ENCODE results near the gene KIF1A. TPM values are rescaled to one million over a fixed set of nuclear protein-coding genes. Genes with fewer than 3 reads are reported as not detected.

The KIF1A gene
- total RNA-seq, 1 donor from 2014 or later, result 0.42 TPM

- intact Hi-C loops (cut with micrococcal nuclease), result no loop called here
Measured at GRCh38 chr2:240820607-240821428, 799 bp upstream of the KIF1A start.

- intact Hi-C loops (cut with micrococcal nuclease), result no loop called here
Measured at GRCh38 chr2:240819126-240819857, 727 bp downstream of the KIF1A start.

GRCh38 chr2:240818293-240819125 is 1.5 kb downstream of the KIF1A start:
- intact Hi-C loops (cut with micrococcal nuclease), result no loop called here

- intact Hi-C loops (cut with micrococcal nuclease), result no loop called here
Measured at GRCh38 chr2:240817496-240818292, 2.3 kb downstream of the KIF1A start.

- intact Hi-C loops (cut with micrococcal nuclease), result no loop called here
Measured at GRCh38 chr2:240816584-240817495, 3.2 kb downstream of the KIF1A start.

GRCh38 chr2:240815761-240816583 is 4.0 kb downstream of the KIF1A start:
- intact Hi-C loops (cut with micrococcal nuclease), result no loop called here

GRCh38 chr2:240814946-240815760 is 4.9 kb downstream of the KIF1A start:
- intact Hi-C loops (cut with micrococcal nuclease), result loop anchor here (5.0 kb wide), 1 partner anchor 353 kb away; no protein-coding TSS in a partner anchor

- intact Hi-C loops (cut with micrococcal nuclease), result loop anchor here (5.0 kb wide), 1 partner anchor 352 kb away; no protein-coding TSS in a partner anchor
Measured at GRCh38 chr2:240814280-240814679, 5.7 kb downstream of the KIF1A start.

GRCh38 chr2:240813231-240813921 is 6.6 kb downstream of the KIF1A start:
- intact Hi-C loops (cut with micrococcal nuclease), result loop anchor here (5.0 kb wide), 1 partner anchor 351 kb away; no protein-coding TSS in a partner anchor

- intact Hi-C loops (cut with micrococcal nuclease), result loop anchor here (5.0 kb wide), 1 partner anchor 350 kb away; no protein-coding TSS in a partner anchor
Measured at GRCh38 chr2:240812721-240813120, 7.3 kb downstream of the KIF1A start.

GRCh38 chr2:240812301-240812680 is 7.7 kb downstream of the KIF1A start:
- intact Hi-C loops (cut with micrococcal nuclease), result loop anchor here (5.0 kb wide), 1 partner anchor 350 kb away; no protein-coding TSS in a partner anchor

GRCh38 chr2:240811346-240812300 is 8.4 kb downstream of the KIF1A start:
- intact Hi-C loops (cut with micrococcal nuclease), result loop anchor here (5.0 kb wide), 1 partner anchor 349 kb away; no protein-coding TSS in a partner anchor

GRCh38 chr2:240810621-240811020 is 9.4 kb downstream of the KIF1A start:
- intact Hi-C loops (cut with micrococcal nuclease), result loop anchor here (5.0 kb wide), 1 partner anchor 348 kb away; no protein-coding TSS in a partner anchor

GRCh38 chr2:240810199-240810598 is 9.8 kb downstream of the KIF1A start:
- intact Hi-C loops (cut with micrococcal nuclease), result loop anchor here (5.0 kb wide), 1 partner anchor 348 kb away; no protein-coding TSS in a partner anchor

- intact Hi-C loops (cut with micrococcal nuclease), result no loop called here
Measured at GRCh38 chr2:240809276-240809675, 10.7 kb downstream of the KIF1A start.

- intact Hi-C loops (cut with micrococcal nuclease), result no loop called here
Measured at GRCh38 chr2:240806459-240806858, 13.6 kb downstream of the KIF1A start.

All from T-helper 1 cell treated with Interleukin-12 subunit alpha and Interleukin-12 subunit beta and Interleukin-4 antibody, amounts not matched to agents 30 ng/mL and 1 ng/mL, for 36 hours (primary cell).